GM21825 (cell line): ENCODE data around the gene AP1S1.
A peak's percentile ranks its signal among the peaks of the same experiment; 100 is the strongest.

Source experiments
- ATAC-seq: cut with Tn5 transposase; IDR thresholded peaks from one replicate; pipeline ENCODE4 v1.9.1; 2021; ENCODE audit warnings: mild to moderate bottlenecking, moderate library complexity; ENCODE audit not compliant: unreplicated experiment

Gene AP1S1

DNA sequence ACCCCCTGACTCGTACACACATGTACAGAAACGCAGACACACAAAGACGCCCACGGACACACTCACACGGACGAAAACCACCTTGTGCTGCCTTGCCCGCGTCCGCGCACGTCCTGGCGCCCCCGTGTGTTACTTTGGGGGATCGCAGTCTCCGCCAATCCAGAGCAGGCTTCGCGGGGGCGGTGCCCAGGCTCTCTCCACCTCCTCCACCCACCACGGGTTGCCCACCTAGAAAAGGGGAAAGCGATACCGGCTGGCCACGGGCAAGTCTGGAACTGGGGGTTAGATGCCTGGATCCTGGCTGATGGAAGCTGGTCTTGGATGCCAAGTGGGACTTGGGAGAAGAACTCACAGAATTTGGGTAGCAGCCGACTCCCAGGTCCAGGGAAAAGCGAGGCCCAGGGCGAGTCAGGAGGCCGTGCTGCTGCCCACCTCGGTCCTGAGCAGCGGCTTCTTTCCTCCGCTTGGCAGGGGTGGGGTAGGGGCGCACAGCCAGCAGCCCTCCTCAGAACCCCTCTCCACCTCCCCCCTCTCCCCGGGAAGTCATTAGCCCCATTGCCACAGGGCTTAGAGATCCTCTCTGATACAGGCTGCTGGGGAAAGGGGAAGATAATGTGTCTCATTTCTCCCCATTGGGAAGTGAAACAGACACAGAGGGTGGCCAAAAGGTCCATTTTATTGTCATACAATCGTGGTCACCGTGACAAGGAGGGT is 15.7 kb downstream of the AP1S1 start:
- ATAC-seq = no peak

DNA sequence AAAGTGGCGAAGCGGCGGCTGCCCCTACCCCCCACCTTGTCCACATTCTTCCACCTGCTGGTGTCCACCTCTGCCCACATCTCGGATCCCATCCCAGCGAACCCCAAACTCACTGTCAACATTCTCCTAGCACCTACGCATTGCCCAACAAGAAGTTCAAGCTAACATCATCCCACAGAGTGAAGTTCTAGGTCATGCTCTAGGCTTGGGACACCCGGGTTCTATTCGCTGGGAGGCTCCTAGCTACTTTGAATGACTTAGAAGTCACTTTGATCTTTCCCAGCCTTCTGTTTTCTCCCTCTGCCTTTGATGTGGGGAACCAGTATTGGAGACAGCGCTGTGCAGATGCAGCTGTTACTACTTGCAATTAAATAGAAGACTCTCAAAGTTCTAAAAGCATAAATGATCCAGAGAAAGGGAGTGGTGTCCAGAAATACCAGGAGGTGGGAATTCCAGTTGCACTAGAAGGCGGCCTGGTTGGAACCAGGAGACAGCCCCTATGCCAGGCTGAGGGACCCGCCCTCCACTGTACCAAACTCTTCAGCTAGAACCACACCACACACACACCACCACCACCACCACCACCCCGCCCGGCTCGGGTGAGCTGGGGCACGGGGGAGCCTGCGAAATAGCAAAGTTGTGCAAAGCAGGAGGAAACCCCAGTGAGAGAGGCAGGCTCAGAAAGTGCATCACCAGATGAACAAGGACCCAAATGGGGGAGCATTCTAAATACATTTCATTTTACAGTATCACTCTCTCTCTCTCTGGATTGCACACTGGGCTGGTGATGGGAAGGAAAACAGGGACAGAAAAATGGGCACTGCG is 16.6 kb downstream of the AP1S1 start:
- no peak for ATAC-seq

DNA sequence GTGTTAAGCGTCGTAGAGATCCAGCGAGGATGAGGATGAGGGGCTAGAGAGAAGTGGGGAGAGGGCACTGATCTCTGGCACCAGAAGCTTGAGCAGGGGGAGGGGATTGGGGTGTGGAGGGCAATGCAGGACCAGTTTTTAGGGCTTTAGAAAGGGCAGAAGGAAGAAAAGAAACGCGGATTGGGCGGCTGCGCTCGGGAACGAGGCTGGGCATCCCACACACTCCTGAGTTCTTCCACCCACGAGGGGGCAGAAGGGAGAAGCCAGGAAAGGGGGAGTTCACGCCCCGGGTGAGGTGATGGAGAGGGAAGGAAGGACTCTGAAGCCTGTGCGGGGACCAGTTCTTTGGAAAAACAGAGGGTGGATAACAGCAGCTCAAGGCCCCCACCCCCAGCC is 17.2 kb downstream of the AP1S1 start:
- ATAC-seq = no peak

DNA sequence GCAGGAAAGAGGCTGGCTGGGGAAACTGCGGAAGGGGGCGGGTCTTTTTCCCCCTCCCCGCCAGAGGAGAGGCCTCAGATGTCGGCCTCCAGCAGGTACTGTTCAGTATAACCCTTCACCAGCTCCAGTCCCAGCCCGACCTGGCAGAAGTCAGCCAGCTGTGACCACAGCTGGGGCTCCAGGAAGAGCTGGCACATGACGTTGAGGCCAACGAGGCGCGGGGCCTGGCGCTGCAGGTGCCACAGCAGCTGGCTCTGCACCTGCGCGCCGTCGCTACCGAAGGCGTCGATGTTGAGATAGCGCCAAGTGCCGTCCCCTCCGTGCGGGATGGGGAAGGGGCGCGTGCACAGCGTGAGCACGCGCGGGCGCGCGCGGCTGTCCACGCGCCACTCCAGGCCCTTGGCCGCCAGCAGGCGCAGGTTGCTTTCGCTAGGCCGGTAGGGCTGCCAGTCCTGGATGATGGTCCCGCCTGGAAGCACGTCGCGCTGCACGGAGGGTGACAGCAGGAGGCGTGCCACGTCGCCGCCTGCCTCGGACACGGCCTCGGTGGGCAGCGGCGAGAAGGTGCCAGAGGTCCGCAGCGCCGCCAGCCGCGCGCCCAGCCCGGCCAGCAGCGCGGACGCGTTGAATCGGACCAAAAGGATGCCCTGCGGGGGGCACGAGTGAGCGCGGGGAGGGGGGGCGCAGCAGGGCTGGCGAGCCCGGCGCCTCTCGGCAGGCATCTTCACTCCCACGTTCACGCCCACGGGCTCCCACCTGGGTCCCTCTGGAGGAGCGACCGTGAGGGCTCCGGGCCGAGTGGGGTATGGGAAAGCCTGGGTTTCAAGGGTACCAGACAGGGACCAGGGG is 18.0 kb downstream of the AP1S1 start:
- ATAC-seq = no peak

DNA sequence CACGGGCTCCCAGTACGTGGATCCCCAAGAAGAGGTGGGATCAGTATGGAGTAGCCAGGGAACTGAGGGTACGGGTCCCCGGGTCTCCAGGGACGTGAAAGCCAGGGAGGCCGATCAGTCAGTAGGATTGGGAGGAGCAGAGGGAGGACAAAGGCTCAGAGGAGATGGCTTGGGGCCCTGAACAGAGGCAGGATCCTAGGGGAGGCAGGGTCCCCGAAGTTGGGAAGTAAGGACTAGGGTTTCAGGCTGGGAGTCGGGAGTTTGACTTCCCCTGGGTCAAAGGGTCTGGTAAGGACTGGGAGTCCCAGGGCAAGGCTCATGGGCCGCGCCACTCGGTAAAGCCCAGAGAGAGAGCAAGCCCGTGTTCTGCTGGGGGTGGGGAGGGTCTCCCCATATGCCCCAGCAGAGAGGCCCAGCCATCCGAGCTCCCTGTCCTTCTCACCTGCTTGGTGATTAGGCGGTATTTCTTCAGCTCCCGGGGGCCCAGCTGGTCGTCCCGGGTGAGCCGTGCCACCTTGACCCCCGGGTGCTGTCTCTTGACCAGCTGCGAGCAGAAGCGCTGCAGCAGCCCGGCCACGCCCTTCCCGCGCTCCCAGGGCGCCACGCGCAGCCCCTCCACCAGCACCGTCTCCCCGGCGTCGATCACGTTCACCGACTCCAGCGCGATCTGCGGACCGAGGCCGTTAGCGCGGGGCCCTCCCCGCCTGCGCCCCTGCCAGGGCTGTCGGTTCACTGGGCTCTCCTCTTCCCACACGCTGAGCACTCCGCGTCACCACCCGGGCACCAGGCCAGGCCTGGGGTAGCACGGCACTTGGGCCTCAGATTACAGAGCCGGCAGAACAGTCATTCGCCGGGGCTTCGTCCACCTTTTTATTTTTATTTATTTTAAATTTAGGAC is 18.8 kb downstream of the AP1S1 start:
- ATAC-seq = no peak

DNA sequence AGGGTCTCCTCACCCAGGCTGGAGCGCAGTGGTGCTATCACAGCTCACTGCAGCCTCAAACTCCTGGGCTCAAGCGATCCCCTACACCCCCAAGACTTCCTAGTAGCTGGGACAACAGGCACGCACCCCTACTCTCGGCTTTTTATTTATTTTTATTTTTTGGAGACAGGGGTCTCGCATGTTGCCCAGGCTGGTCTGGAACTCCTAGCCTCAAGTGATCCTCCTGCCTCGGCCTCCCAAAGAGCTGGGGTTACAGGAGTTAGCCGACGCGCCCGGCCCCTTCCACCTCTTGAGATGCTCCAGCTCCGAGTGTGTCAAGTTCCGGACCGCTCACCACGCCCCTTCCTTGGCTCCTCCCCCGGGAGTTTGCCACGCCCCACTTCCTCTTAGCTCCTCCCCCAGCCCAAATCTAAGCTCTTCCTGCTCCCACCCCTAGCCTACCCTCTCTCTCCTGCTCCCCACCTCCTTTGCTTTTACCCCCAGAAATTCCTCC is 19.5 kb downstream of the AP1S1 start:
- peak; percentile 40 for ATAC-seq

DNA sequence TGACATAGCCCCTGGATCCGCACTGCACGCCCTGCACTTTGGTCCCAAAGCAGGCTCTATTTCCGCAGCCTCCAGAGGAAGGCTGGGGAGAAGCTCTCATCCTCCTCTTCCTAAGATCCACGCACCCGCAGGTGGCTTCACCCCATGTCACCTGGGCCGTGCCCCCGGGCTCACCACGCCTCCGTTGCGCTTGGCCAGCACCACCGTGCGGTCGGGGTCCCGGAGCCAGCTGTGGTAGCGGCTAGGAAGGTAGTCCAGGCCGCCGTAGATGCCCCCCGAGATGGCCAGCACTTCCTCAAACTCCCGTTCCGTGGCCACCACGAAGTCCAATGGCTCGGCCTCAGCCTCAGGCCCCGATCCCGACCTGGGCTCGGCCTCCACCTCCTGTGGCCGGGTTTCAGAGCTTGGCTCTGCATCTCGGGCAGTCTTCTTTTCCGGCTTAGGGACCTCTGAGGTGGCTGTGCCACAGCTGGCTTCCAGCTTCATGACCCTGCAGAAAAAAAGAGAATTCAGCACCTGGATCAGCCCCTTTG is 20.1 kb downstream of the AP1S1 start:
- no peak for ATAC-seq

DNA sequence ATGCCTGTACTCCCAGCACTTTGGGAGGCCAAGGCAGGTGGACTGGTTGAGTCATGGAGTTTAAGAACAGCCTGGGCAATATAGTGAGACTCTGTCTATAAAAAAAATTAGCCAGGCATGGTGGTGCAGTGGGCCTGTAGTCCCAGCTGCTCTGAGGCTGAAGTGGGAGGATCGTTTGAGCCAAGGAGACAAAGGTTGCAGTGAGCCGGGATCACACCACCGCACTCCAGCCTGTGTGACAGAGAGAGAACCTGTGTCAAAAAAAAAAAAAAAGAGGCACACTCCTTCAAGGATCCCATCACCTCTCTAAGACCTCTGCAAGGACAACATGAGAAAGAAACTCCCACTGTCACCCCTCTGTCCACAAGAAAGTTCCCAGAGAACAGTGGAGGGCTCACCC is 21.4 kb downstream of the AP1S1 start:
- ATAC-seq = no peak

DNA sequence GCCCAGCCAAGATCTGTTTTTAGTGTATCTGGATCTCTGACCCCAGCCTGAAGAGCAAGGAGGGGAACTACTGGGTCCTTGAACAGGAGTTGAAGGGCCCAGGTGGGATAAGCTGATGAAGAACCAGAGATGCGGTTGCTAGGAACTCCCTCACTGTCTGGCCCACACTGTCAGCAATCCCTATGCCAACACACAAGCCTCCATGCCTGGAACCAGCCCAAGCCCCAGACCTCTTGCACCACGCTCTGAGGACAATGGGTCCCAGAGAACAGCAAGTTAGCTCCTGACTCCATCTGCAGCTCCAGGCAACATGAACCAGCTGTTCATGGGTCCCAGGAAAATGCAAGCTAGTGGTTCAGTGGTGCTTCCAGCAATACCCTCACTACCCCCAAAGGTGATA is 23.4 kb downstream of the AP1S1 start:
- ATAC-seq = no peak

DNA sequence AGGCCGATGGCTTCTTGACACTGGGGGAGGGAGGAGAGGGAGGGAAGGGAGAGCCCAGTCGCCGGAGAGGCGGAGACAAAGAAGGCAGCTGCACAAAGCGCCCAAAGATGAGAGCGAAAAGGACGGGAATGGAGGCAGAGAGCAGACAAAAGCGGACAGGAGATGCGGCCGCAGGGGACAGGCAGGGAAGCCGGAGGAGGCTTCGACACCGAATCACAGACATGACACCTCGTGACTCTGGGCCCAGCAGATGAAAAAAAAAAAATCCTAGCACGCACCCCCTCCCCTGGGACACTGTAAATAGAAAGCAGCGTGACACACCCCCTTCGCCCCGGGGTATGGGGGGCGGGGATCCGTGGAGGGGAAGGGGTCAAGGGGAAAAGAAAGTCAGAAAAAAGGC is 24.8 kb downstream of the AP1S1 start:
- no peak for ATAC-seq

DNA sequence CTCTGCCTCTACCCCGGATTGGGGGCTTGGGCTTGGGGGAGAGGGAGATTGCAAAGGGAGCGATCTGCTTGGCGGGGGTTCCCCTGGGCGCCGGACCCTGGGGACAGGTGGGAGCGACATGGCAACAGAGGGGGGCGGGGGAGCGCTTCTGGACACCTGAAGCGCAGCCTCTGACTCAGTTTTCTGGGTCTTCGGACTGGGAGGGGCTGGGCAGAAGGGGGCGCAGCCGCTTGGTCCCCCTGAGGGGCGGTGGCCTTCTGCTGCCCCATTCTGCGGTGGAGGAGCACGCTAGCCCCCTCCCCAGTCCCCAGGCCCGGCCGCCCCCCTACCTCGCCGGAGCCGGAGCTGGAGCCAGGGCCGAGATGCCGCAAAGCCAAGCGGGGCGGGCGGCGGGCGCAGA is 25.4 kb downstream of the AP1S1 start:
- ATAC-seq = no peak

DNA sequence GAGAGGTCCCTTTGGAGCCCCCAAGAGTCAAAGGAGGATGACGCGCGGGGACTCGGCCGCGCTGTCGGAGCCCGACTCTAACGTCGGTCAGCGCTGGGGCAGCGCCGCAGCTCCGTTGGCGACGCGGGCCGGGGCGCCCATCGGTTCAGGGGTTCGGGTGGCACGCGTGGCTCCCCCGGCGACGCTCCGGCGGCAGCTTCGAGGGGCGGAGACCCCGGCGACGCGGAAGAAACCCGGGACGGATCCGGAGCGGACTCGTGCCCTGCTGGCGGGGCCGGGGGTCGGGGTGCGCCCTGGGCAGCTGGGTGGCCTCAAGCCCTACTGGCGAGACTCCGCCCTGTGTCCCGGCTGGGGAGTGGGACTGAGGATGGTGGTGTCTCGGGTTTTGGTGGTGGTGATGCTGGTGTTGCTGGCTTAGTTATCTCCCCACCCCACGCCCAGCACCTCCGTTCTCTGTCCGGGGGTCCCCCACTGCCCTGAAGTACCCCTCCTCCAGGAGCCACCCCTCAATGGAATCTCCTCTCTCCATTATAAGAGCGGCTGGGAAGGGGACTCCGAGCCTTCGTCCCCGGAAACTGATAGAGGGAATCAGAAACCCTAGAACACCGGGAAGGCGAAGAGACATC is 26.0 kb downstream of the AP1S1 start, which contains the start of gene NAT16:
Gene NAT16 (minus strand): TSS at position 164 of the 626 bp plus-strand sequence. CDS start 5,486 bp downstream, outside the sequence.
- no peak for ATAC-seq

DNA sequence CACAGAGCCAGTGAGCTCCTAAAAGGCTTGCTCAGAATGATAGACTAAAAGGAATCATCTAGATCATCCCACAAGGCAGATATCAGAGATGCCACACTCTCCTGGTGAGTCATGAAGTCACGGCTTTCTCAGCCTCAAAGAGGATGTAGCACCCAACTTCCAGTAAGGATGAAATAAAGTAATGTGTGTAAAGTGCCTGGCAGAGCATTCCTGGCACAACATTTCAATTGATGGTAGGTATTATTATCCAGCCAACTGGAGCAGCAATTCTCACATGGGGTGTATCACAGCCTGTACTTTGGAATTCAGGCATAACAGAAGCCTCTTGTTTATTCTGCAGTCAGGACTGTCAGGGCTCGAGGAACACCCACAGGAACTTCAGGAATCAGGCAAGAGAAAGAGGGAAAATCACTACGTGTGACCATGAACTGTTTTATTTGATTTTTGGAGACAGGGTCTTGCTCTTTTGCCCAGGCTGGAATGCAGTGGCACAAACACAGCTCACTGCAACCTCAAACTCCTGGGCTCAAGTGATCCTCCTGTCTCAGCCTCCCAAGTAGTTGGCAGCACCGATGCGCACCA is 31.1 kb downstream of the AP1S1 start:
- ATAC-seq = no peak

DNA sequence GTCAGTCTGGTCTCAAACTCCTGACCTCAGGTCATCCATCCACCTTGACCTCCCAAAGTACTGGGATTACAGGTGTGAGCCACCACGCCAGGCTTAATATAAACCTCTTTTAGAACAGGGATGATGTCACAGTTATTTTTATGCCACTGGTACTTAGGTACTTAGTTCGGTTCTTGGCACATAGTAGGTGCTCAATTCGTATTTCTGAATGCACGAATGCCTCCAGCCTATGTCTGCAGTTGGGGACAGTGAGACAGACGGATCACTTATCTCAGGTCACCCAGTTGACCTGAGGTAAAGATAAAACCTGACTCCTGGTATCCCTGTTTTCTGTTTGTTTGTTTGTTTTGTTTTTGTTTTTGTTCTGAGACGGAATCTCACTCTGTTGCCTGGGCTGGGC is 31.9 kb downstream of the AP1S1 start:
- ATAC-seq = no peak

DNA sequence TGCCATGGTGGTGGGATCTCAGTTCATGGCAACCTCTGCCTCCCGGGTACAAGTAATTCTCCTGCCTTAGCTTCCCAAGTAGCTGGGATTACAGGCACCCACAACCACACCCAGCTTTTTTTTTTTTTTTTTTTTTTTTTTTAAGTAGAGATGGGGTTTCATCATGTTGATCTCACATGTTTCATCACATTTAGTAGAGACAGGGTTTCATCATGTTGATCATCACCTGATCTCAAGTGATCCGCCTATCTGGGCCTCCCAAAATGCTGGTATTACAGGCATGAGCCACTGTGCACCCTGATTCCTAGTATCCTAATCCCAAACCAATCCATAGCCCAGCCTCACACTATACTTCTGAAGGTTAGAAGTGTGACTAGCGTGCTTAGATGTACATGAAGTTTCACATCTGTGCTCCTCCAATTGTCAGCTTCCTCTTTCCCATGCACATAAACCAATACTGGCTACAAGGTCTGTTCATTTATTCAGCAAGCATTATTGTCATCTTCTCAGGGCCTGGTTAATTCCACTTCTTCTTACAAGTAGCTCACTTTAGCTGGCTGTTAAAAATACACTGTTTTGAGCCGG is 32.7 kb downstream of the AP1S1 start:
- no peak for ATAC-seq

DNA sequence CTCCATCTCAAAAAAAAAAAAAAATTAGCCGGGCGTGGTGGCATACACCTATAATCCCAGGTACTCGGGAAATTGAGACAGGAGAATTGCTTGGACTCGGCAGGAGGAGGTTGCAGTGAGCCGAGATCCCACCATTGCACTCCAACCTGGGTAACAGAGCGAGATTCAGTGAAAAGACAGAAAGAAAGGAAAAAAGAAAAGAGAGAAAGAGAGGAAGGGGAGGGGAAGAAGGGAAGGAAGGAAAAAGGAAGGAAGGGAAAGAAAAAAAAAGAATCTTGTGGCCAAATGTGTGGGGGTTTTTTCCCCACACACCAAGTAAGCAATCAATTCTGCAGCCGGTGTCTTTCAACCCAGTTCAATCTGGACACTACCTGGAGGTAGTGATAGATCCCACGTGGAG is 34.8 kb downstream of the AP1S1 start:
- ATAC-seq = no peak

DNA sequence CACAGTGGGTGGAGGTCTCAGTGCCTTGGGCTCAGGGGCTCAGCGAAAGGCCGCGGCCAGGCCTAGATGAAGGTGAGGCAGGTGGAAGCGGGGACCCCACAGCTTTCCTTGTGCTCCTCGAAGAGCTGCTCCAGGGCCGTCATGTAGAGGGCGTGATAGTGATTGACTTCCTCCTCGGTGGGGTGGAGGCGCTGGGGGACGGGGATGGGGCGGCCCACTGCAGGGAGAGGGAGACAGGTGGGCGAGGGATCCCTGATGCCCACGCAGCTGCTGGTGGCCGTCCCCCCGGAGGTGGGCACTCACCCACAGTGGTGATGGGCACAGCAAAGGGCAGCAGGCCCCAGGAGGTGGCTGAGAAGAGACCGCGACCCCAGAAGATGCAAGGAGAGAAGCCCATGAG is 41.6 kb downstream of the AP1S1 start:
- ATAC-seq = no peak

DNA sequence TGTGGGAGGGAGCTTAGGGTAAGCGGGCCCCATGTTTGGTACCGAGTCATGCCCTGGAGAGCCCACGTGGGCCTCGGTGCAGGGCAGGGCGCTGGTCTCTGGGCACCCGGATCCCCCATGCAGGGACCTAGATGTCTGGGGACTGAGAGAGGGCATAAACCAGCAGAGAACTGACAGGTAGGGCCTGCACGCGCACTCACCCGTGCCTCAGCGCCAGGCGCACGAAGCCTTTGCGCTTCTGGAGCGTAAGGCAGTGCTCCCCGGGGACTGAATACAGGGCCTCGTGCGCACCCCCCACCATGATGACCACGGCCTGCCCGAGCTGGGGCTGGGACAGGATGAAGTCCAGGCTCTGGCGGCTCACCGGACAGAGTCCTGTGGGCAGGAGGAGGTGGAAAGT is 43.7 kb downstream of the AP1S1 start:
- ATAC-seq = no peak

DNA sequence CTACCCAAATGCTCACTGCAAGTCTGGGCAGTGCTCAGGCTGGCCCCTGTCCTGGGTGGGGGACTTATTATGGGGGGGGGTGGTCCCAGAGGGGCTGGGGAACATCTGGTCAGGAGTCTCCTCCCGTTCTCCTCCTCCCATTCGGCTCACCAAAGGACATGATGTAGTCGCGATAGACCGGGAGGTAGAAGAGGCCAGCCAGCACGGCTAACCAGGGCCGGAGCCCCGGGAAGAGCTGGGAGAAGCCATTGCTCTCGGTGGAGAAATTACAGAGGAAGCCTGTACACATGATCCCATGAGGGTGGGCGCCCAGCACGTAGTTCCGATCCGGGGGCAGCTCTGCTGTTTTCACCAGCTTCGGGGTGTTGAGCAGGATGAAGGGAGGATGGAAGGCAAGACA is 44.2 kb downstream of the AP1S1 start:
- no peak for ATAC-seq
